ENCODE data around the gene ATG13. TPM values are rescaled to one million over a fixed set of nuclear protein-coding genes. Genes with fewer than 3 reads are reported as not detected.
A peak's percentile ranks its signal among the peaks of the same experiment; 100 is the strongest.

Gene ATG13
- 51.6 TPM for polyA plus RNA-seq (2013, experiment 1 of 2)
- 50.8 TPM for polyA plus RNA-seq (2013, experiment 2 of 2)

DNA sequence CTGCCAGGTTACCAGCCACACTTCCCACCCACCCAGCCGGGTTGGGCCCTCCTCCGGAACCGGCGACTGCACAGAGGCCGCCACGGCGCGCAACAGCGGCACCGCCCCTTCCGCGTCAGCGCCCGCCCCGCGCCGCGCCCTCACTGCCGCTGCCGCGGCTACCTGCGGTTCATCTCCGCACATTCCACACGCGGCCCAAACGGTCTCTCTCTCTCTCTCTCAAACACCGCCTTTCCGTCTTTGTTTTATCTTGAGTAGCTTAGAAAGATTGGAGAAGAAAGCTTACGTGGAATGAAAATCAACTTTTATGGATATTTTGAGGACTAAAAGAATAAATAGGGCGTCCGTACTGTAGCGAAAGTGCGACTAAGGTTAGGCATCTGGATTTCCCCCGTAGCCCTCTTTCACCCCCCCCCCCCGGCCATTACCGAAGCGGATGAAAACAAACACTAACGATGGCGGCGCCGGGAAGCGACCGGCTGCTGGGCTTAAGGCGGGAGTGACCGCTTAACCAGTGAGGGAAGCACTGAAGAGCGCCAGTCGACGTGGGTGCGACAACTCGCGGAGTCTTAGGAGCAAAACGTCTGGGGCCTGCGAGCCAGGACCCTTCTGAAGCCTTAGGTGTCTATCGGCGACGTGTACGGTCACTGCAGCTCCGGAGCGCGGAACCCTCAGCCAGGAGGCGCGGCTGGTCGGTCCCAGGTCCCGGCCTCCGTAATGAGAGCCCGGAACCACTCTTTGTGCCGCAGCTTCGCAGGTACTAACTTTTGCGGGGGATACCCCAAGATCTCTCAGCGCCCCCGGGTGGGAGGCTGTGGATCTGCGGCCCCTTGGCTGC, at the start of gene ATG13, which contains the start of gene HARBI1:
Gene ATG13 (plus strand): TSS at position 420 of the 838 bp plus-strand sequence. CDS start 26,739 bp downstream, outside the sequence.
Gene HARBI1 (minus strand): TSS at position 94 of the 838 bp plus-strand sequence. CDS start 990 bp downstream, outside the sequence.
- peak within 1 kb of the TSS; percentile 70 for H3K4me2 ChIP-seq (ENCODE audit: insufficient read depth, low read length, poor library complexity, severe bottlenecking)
- H3K27ac ChIP-seq (replicated peaks; ENCODE audit: low read length), result peak within 1 kb of the TSS; percentile 87

DNA sequence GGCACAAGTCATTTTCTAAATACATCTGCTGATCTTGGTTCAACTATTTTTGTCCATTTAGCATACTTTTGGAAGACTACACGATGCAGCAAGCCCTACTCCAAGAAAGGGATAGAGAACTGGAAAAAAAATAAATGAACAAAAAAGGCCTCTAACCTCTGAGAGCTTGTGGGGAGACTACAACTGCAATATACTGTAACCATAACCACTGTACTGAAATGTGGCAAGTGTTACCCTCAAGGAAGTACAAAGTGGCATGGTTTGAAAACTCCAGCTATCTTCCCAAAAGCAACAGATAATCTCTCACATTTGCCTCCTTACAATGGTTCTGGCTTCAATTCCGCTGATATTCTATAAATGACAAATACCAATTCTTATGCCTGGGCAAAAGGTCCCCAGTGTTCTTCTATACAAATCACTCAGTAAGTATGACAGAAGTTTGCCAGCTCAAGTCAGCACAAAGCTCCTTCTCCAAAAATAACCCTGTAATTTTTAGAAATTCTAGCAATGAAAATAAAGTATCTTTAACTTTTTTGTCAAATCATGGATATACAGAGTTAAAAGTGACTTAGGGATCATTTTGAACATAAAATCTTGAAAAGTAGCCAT, 46.5 kb upstream of the ATG13 start:
- H3K18ac ChIP-seq (ENCODE audit: low read length), result no peak overlapping the region
- no peak overlapping the region for H3K23ac ChIP-seq (ENCODE audit: low read depth, low read length, poor library complexity)
- no peak overlapping the region for H4K91ac ChIP-seq (ENCODE audit: low read depth, low read length, poor library complexity)
- no peaks in the 10 kb centered on the region for H3K27me3 ChIP-seq (ENCODE audit: control insufficient read depth in 3 of 3, insufficient read depth in 3 of 3, low read depth in 1 of 3, low read length in 3 of 3)
- WGBS, 2 donors (ENCODE audit: extremely low coverage in 2 of 2, insufficient read length in 2 of 2, insufficient replicate concordance in 1 of 2), result no CpG with 5 or more reads among the region's 2 CpGs
- H2BK5ac ChIP-seq (ENCODE audit: low read length), result no peak overlapping the region
- H3K4ac ChIP-seq (ENCODE audit: low read length), result no peak overlapping the region
- H3K36me3 ChIP-seq (replicated peaks in 1 of 2; ENCODE audit: control insufficient read depth in 2 of 2, insufficient read depth in 2 of 2, low read length in 2 of 2), result no peaks in the 10 kb centered on the region
- H3K4me3 ChIP-seq (ENCODE audit: low read length in 2 of 2), result no peak overlapping the region
- H2BK15ac ChIP-seq (ENCODE audit: low read length), result no peak overlapping the region
- H4K8ac ChIP-seq (ENCODE audit: low read depth, low read length), result no peak overlapping the region
- no peak overlapping the region for H2BK120ac ChIP-seq (ENCODE audit: low read depth, low read length)
- H3K4me1 ChIP-seq (ENCODE audit: control insufficient read depth in 2 of 2, insufficient read depth in 1 of 2, low read depth in 1 of 2, low read length in 2 of 2), result no peaks in the 10 kb centered on the region
- peaks cover 1 to 6% of the 10 kb centered on the region in 2 donors for H3K9me3 ChIP-seq (replicated peaks in 1 of 2; ENCODE audit: control insufficient read depth in 2 of 2, insufficient read depth in 1 of 2, low read depth in 1 of 2, low read length in 2 of 2)
- no peak overlapping the region for H2AK5ac ChIP-seq (ENCODE audit: low read depth, low read length)
- no peak for DNase-seq (ENCODE audit: low spot score)
- H3K4me2 ChIP-seq (ENCODE audit: insufficient read depth, low read length, poor library complexity, severe bottlenecking), result no peak overlapping the region
- no peak overlapping the region for H3K27ac ChIP-seq (replicated peaks; ENCODE audit: low read length)
- no peak overlapping the region for H2AFZ ChIP-seq (ENCODE audit: low read length)
- no peak overlapping the region for H3K14ac ChIP-seq (ENCODE audit: low read length)
- H3K79me1 ChIP-seq (ENCODE audit: low read depth, low read length), result peaks cover 5% of the 10 kb centered on the region
- H3K9ac ChIP-seq (ENCODE audit: low read depth, low read length, poor library complexity), result no peak overlapping the region
- H2BK12ac ChIP-seq (ENCODE audit: low read length), result no peak overlapping the region

More for the DNA sequence above, at the start of gene ATG13, which contains the start of gene HARBI1:
- H3K79me1 ChIP-seq (ENCODE audit: low read depth, low read length), result peaks cover 4% of the 10 kb centered on the region
- peaks cover 2 to 14% of the 10 kb centered on the region in 2 donors for H3K4me1 ChIP-seq (ENCODE audit: control insufficient read depth in 2 of 2, insufficient read depth in 1 of 2, low read depth in 1 of 2, low read length in 2 of 2)
- peak within 1 kb of the TSS; percentile 95 for H2AFZ ChIP-seq (ENCODE audit: low read length)
- peak; percentile 89 for DNase-seq (ENCODE audit: low spot score)
- no peaks in the 10 kb centered on the region for H3K27me3 ChIP-seq (ENCODE audit: control insufficient read depth in 3 of 3, insufficient read depth in 3 of 3, low read depth in 1 of 3, low read length in 3 of 3)
- no CpG with 5 or more reads among the region's 72 CpGs for WGBS, 2 donors (ENCODE audit: extremely low coverage in 2 of 2, insufficient read length in 2 of 2, insufficient replicate concordance in 1 of 2)
- no peak within 1 kb of the TSS for H2BK120ac ChIP-seq (ENCODE audit: low read depth, low read length)
- H3K4ac ChIP-seq (ENCODE audit: low read length), result peak within 1 kb of the TSS; percentile 4
- H2AK5ac ChIP-seq (ENCODE audit: low read depth, low read length), result peak within 1 kb of the TSS; percentile 60
- peak within 1 kb of the TSS; percentile 58 for H3K23ac ChIP-seq (ENCODE audit: low read depth, low read length, poor library complexity)
- no peaks in the 10 kb centered on the region for H3K9me3 ChIP-seq (replicated peaks in 1 of 2; ENCODE audit: control insufficient read depth in 2 of 2, insufficient read depth in 1 of 2, low read depth in 1 of 2, low read length in 2 of 2)
- H3K9ac ChIP-seq (ENCODE audit: low read depth, low read length, poor library complexity), result peak within 1 kb of the TSS; percentile 98
- H2BK5ac ChIP-seq (ENCODE audit: low read length), result peak within 1 kb of the TSS; percentile 95
- no peak within 1 kb of the TSS for H2BK12ac ChIP-seq (ENCODE audit: low read length)
- no peak within 1 kb of the TSS for H2BK15ac ChIP-seq (ENCODE audit: low read length)
- peak within 1 kb of the TSS; percentile 86 for H4K91ac ChIP-seq (ENCODE audit: low read depth, low read length, poor library complexity)
- peak within 1 kb of the TSS; percentile 99 for H3K14ac ChIP-seq (ENCODE audit: low read length)
- H4K8ac ChIP-seq (ENCODE audit: low read depth, low read length), result no peak within 1 kb of the TSS
- peak within 1 kb of the TSS; percentile 92 for H3K4me3 ChIP-seq (ENCODE audit: low read length in 2 of 2)
- peak within 1 kb of the TSS; percentile 99 for H3K18ac ChIP-seq (ENCODE audit: low read length)
- peaks cover 0 to 17% of the 10 kb centered on the region in 2 donors for H3K36me3 ChIP-seq (replicated peaks in 1 of 2; ENCODE audit: control insufficient read depth in 2 of 2, insufficient read depth in 2 of 2, low read length in 2 of 2)

DNA sequence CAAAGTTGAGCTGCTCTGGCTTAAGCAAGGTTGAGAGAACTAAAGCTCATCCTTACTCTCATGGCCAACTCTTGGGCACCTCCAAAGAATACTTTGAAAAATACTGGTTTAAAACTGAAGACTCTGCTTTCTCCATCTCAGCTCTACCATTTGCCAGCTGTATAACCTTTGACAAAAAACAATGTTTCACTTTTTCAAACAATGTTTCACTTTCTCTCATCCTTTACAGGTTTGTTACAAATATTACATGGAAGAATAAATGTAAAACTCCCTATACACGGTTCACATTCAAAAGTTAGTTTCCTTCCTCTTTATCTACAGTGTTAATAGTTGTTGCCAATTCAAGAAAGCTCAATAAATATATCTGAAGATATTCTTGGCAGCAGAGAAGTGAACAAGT, 42.7 kb upstream of the ATG13 start:
- no peaks in the 10 kb centered on the region for H3K4me1 ChIP-seq (ENCODE audit: control insufficient read depth in 2 of 2, insufficient read depth in 1 of 2, low read depth in 1 of 2, low read length in 2 of 2)
- WGBS, 2 donors (ENCODE audit: extremely low coverage in 2 of 2, insufficient read length in 2 of 2, insufficient replicate concordance in 1 of 2), result no CpG with 5 or more reads among the region's 1 CpG

DNA sequence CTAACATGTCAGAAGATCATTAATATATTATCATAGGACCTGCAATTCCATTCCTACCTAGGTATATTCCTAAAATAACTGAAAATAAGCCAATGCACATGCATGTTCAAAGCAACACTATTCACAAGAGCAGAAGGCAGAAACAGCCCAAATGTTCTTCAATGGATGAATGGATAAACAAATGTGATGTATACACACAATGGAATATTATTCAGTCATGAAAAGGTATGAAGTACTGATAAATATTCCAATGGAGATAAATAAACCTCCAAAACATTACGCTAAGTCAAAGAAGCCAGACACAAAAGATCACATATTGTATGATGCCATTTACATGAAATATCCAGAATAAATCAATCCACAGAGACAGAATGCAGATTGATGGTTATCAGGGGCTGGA, 40.3 kb upstream of the ATG13 start:
- no peak overlapping the region for H3K23ac ChIP-seq (ENCODE audit: low read depth, low read length, poor library complexity)
- no peaks in the 10 kb centered on the region for H3K4me1 ChIP-seq (ENCODE audit: control insufficient read depth in 2 of 2, insufficient read depth in 1 of 2, low read depth in 1 of 2, low read length in 2 of 2)
- peaks cover 0 to 5% of the 10 kb centered on the region in 2 donors for H3K36me3 ChIP-seq (replicated peaks in 1 of 2; ENCODE audit: control insufficient read depth in 2 of 2, insufficient read depth in 2 of 2, low read length in 2 of 2)
- no peak overlapping the region for H2BK5ac ChIP-seq (ENCODE audit: low read length)
- H2AFZ ChIP-seq (ENCODE audit: low read length), result no peak overlapping the region
- no peak overlapping the region for H3K14ac ChIP-seq (ENCODE audit: low read length)
- no peak overlapping the region for H3K4me3 ChIP-seq (ENCODE audit: low read length in 2 of 2)
- no peak overlapping the region for H3K9ac ChIP-seq (ENCODE audit: low read depth, low read length, poor library complexity)
- no peak overlapping the region for H2BK15ac ChIP-seq (ENCODE audit: low read length)
- H3K9me3 ChIP-seq (replicated peaks in 1 of 2; ENCODE audit: control insufficient read depth in 2 of 2, insufficient read depth in 1 of 2, low read depth in 1 of 2, low read length in 2 of 2), result peaks cover 0 to 11% of the 10 kb centered on the region in 2 donors
- H3K79me1 ChIP-seq (ENCODE audit: low read depth, low read length), result peaks cover 1% of the 10 kb centered on the region
- H3K4me2 ChIP-seq (ENCODE audit: insufficient read depth, low read length, poor library complexity, severe bottlenecking), result no peak overlapping the region
- no peak overlapping the region for H3K4ac ChIP-seq (ENCODE audit: low read length)
- H4K8ac ChIP-seq (ENCODE audit: low read depth, low read length), result no peak overlapping the region
- H3K27me3 ChIP-seq (ENCODE audit: control insufficient read depth in 3 of 3, insufficient read depth in 3 of 3, low read depth in 1 of 3, low read length in 3 of 3), result no peaks in the 10 kb centered on the region
- no peak for DNase-seq (ENCODE audit: low spot score)
- H4K91ac ChIP-seq (ENCODE audit: low read depth, low read length, poor library complexity), result no peak overlapping the region
- no peak overlapping the region for H2BK120ac ChIP-seq (ENCODE audit: low read depth, low read length)
- WGBS, 2 donors (ENCODE audit: extremely low coverage in 2 of 2, insufficient read length in 2 of 2, insufficient replicate concordance in 1 of 2), result no CpG with 5 or more reads among the region's 1 CpG
- H2AK5ac ChIP-seq (ENCODE audit: low read depth, low read length), result no peak overlapping the region
- H2BK12ac ChIP-seq (ENCODE audit: low read length), result no peak overlapping the region
- no peak overlapping the region for H3K18ac ChIP-seq (ENCODE audit: low read length)
- no peak overlapping the region for H3K27ac ChIP-seq (replicated peaks; ENCODE audit: low read length)

More for the DNA sequence above, 42.7 kb upstream of the ATG13 start:
- no peak overlapping the region for H4K91ac ChIP-seq (ENCODE audit: low read depth, low read length, poor library complexity)
- no peak for DNase-seq (ENCODE audit: low spot score)
- H3K36me3 ChIP-seq (replicated peaks in 1 of 2; ENCODE audit: control insufficient read depth in 2 of 2, insufficient read depth in 2 of 2, low read length in 2 of 2), result no peaks in the 10 kb centered on the region
- no peak overlapping the region for H3K14ac ChIP-seq (ENCODE audit: low read length)
- H3K18ac ChIP-seq (ENCODE audit: low read length), result no peak overlapping the region
- H3K23ac ChIP-seq (ENCODE audit: low read depth, low read length, poor library complexity), result no peak overlapping the region
- no peaks in the 10 kb centered on the region for H3K27me3 ChIP-seq (ENCODE audit: control insufficient read depth in 3 of 3, insufficient read depth in 3 of 3, low read depth in 1 of 3, low read length in 3 of 3)
- H2BK5ac ChIP-seq (ENCODE audit: low read length), result no peak overlapping the region
- no peak overlapping the region for H2AFZ ChIP-seq (ENCODE audit: low read length)
- H3K4me2 ChIP-seq (ENCODE audit: insufficient read depth, low read length, poor library complexity, severe bottlenecking), result no peak overlapping the region
- peaks cover 3% of the 10 kb centered on the region for H3K79me1 ChIP-seq (ENCODE audit: low read depth, low read length)
- no peak overlapping the region for H3K4me3 ChIP-seq (ENCODE audit: low read length in 2 of 2)
- peaks cover 0 to 6% of the 10 kb centered on the region in 2 donors for H3K9me3 ChIP-seq (replicated peaks in 1 of 2; ENCODE audit: control insufficient read depth in 2 of 2, insufficient read depth in 1 of 2, low read depth in 1 of 2, low read length in 2 of 2)
- no peak overlapping the region for H2BK12ac ChIP-seq (ENCODE audit: low read length)
- no peak overlapping the region for H2AK5ac ChIP-seq (ENCODE audit: low read depth, low read length)
- no peak overlapping the region for H3K9ac ChIP-seq (ENCODE audit: low read depth, low read length, poor library complexity)
- no peak overlapping the region for H3K4ac ChIP-seq (ENCODE audit: low read length)
- no peak overlapping the region for H4K8ac ChIP-seq (ENCODE audit: low read depth, low read length)
- no peak overlapping the region for H2BK15ac ChIP-seq (ENCODE audit: low read length)
- no peak overlapping the region for H3K27ac ChIP-seq (replicated peaks; ENCODE audit: low read length)
- no peak overlapping the region for H2BK120ac ChIP-seq (ENCODE audit: low read depth, low read length)
